Measurements from ENCODE around the gene EID2.

Gene EID2

DNA sequence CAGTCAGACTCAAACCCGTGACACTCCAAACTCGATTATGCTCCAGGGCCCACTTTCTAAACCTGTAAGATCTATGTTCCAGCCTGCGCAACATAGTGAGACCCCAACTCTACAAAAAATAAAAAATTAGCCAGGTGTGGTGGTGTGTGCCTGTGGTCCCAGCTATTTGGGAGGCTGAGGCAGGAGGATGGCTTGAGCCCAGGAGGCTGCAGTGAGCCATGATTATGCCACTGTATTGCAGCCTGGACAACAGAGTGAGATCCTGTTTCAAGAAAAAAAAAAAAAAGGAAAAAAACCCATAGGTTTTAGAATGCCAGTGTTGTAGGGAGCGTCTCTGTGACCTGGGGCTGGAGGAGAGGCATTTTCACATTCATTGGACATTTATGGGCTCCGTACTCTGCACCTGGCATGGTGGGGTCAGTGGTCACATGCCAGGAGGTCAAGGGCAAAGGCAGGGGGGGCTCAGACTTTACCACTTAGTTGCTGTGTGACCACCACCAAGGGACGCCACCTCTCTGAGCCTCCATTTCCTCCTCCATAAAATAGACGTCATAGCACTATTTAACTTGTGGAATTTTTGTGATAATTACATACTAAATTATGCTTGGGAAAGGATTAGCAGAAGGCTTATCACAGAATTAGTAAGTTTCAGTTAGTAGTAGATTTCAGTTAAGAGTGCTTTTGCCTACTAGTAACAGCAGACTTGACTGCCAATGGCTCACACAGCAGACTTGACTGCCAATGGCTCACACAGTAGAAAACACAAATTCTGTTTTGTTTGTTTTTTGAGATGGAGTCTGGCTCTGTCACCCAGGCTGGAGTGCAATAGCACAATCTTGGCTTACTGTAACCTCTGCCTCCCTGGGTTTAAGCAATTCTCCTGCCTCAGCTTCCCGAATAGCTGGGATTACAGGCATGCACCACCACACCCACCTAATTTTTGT lies 19.1 kb downstream of the EID2 start:
- Mint-ChIP-seq H3K4me3 (no peak overlapping the region), H3K27me3 (ENCODE audit: low read depth) (peaks cover 20% of the 10 kb centered on the region), H3K4me1 (ENCODE audit: low read depth) (peaks cover 5% of the 10 kb centered on the region), H3K36me3 (ENCODE audit: low read depth) (no peaks in the 10 kb centered on the region), H3K9me3 (no peaks in the 10 kb centered on the region), H3K27ac (no peak overlapping the region)

GRCh38 chr19:39518975-39519374 lies 21.0 kb downstream of the EID2 start:
- Mint-ChIP-seq H3K27ac (no peak overlapping the region), H3K9me3 (no peaks in the 10 kb centered on the region), H3K36me3 (ENCODE audit: low read depth) (no peaks in the 10 kb centered on the region), H3K4me3 (no peak overlapping the region), H3K27me3 (ENCODE audit: low read depth) (peaks cover 38% of the 10 kb centered on the region), H3K4me1 (ENCODE audit: low read depth) (peaks cover 8% of the 10 kb centered on the region)

GRCh38 chr19:39518458-39518857 lies 21.5 kb downstream of the EID2 start:
- Mint-ChIP-seq H3K27ac (no peak overlapping the region), H3K9me3 (no peaks in the 10 kb centered on the region), H3K4me3 (no peak overlapping the region), H3K36me3 (ENCODE audit: low read depth) (no peaks in the 10 kb centered on the region), H3K4me1 (ENCODE audit: low read depth) (peaks cover 8% of the 10 kb centered on the region), H3K27me3 (ENCODE audit: low read depth) (peaks cover 43% of the 10 kb centered on the region)

- Mint-ChIP-seq H3K27ac (no peak overlapping the region), H3K36me3 (ENCODE audit: low read depth) (no peaks in the 10 kb centered on the region), H3K9me3 (no peaks in the 10 kb centered on the region), H3K4me3 (no peak overlapping the region), H3K4me1 (ENCODE audit: low read depth) (peaks cover 8% of the 10 kb centered on the region), H3K27me3 (ENCODE audit: low read depth) (peaks cover 52% of the 10 kb centered on the region)
Observed at GRCh38 chr19:39517432-39517831, 22.5 kb downstream of the EID2 start.

- no peak overlapping the region for H3K27ac Mint-ChIP-seq
Observed at GRCh38 chr19:39516270-39516669, 23.7 kb downstream of the EID2 start.

GRCh38 chr19:39515551-39516191 lies 24.3 kb downstream of the EID2 start:
- no peak overlapping the region for H3K27ac Mint-ChIP-seq
- peaks cover 59% of the 10 kb centered on the region for H3K27me3 Mint-ChIP-seq (ENCODE audit: low read depth)
- peaks cover 8% of the 10 kb centered on the region for H3K4me1 Mint-ChIP-seq (ENCODE audit: low read depth)
- H3K4me3 Mint-ChIP-seq, result peak overlapping the region; percentile 16
- no peaks in the 10 kb centered on the region for H3K9me3 Mint-ChIP-seq
- no peaks in the 10 kb centered on the region for H3K36me3 Mint-ChIP-seq (ENCODE audit: low read depth)

More at GRCh38 chr19:39516270-39516669, 23.7 kb downstream of the EID2 start:
- no peaks in the 10 kb centered on the region for H3K9me3 Mint-ChIP-seq
- H3K4me3 Mint-ChIP-seq, result peak overlapping the region; percentile 16
- H3K36me3 Mint-ChIP-seq (ENCODE audit: low read depth), result no peaks in the 10 kb centered on the region
- peaks cover 8% of the 10 kb centered on the region for H3K4me1 Mint-ChIP-seq (ENCODE audit: low read depth)
- H3K27me3 Mint-ChIP-seq (ENCODE audit: low read depth), result peaks cover 59% of the 10 kb centered on the region

DNA sequence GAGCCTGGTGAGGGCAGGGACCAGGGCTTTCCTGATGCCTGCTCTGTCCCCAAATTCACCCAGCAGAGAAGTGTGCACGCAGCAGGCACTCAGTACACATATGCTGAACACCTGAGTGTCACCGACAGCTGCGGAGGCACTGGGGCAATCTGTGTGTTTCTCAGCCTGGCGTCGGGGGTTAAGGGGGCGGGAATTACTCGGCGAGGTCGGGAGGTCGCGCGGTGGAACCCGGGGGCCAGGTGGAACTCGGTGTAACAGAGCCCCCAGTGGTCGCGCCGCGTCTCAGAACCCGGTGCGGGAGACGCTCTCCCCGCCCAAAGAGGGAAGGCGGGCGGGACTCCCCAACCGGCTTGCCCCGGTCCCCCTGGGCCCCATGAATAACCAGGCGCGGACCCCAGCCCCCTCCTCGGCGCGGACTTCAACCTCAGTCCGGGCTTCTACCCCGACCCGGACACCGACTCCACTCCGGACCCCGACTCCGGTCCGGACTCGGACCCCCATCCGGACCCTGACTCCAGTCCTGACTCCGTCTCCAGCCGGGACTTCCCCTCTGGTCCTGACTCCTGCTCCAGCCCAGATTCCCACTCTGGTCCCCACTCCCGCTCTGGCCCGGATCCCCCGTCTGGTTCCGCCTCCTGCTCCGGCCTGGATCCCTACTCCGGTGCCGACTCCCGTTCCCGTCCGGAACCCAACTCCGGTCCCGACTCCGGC lies 25.0 kb downstream of the EID2 start, which contains the start of gene SELENOV:
Gene SELENOV (plus strand): TSS at position 300 of the 711 bp plus-strand sequence. CDS start 74 bp downstream, at position 374.
- Mint-ChIP-seq H3K27ac (no peak within 1 kb of the TSS), H3K36me3 (ENCODE audit: low read depth) (no peaks in the 10 kb centered on the region), H3K4me3 (peak within 1 kb of the TSS; percentile 64), H3K4me1 (ENCODE audit: low read depth) (peaks cover 8% of the 10 kb centered on the region), H3K27me3 (ENCODE audit: low read depth) (peaks cover 59% of the 10 kb centered on the region), H3K9me3 (no peaks in the 10 kb centered on the region)

DNA sequence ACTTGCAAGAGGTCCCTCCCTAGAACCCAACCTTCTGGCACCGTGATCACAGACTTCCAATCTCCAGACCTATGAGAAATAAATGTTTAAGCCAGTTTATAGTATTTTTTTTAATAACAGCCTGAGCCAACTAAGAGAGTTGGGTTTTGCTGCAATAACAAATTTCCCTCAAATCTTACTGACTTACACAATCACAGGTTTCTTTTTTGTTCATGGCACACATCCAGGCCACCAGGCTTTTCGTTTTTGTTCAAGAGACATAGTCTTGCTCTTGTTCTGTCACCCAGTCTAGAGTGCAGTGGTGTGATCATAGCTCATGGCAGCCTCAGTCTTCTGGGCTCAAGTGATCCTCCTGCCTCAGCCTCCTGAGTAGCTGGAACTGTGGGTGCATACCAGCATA lies 27.0 kb downstream of the EID2 start:
- H3K27me3 Mint-ChIP-seq (ENCODE audit: low read depth), result peaks cover 68% of the 10 kb centered on the region
- H3K4me1 Mint-ChIP-seq (ENCODE audit: low read depth), result peaks cover 10% of the 10 kb centered on the region
- H3K27ac Mint-ChIP-seq, result no peak overlapping the region
- no peaks in the 10 kb centered on the region for H3K9me3 Mint-ChIP-seq
- no peak overlapping the region for H3K4me3 Mint-ChIP-seq
- H3K36me3 Mint-ChIP-seq (ENCODE audit: low read depth), result no peaks in the 10 kb centered on the region

- Mint-ChIP-seq H3K27ac (no peak overlapping the region), H3K9me3 (no peaks in the 10 kb centered on the region), H3K4me1 (ENCODE audit: low read depth) (peaks cover 15% of the 10 kb centered on the region), H3K36me3 (ENCODE audit: low read depth) (peaks cover 2% of the 10 kb centered on the region), H3K4me3 (no peak overlapping the region), H3K27me3 (ENCODE audit: low read depth) (peaks cover 68% of the 10 kb centered on the region)
Observed at GRCh38 chr19:39509233-39509632, 30.7 kb downstream of the EID2 start.

DNA sequence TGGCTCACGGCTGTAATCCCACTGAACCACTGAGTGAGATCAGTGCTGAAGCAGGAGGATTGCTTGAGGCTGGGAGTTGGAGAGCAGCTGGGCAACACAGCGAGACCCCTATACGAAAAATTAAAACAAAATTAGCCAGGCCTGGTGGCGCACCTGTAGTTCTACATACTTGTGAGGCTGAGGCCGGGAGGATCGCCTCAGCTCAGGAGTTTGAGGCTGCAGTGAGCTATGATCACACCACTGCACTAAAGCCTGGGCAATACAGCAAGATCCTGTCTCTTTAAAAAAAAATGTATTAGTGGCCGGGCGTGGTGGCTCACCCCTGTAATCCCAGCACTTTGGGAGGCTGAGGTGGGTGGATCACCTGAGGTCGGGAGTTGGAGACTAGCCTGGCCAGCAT lies 31.3 kb downstream of the EID2 start:
- Mint-ChIP-seq H3K36me3 (ENCODE audit: low read depth) (peaks cover 2% of the 10 kb centered on the region), H3K27me3 (ENCODE audit: low read depth) (peaks cover 66% of the 10 kb centered on the region), H3K27ac (no peak overlapping the region), H3K9me3 (no peaks in the 10 kb centered on the region), H3K4me1 (ENCODE audit: low read depth) (peaks cover 17% of the 10 kb centered on the region), H3K4me3 (no peak overlapping the region)

GRCh38 chr19:39507715-39508364 lies 32.1 kb downstream of the EID2 start:
- H3K27me3 Mint-ChIP-seq (ENCODE audit: low read depth), result peaks cover 65% of the 10 kb centered on the region

DNA sequence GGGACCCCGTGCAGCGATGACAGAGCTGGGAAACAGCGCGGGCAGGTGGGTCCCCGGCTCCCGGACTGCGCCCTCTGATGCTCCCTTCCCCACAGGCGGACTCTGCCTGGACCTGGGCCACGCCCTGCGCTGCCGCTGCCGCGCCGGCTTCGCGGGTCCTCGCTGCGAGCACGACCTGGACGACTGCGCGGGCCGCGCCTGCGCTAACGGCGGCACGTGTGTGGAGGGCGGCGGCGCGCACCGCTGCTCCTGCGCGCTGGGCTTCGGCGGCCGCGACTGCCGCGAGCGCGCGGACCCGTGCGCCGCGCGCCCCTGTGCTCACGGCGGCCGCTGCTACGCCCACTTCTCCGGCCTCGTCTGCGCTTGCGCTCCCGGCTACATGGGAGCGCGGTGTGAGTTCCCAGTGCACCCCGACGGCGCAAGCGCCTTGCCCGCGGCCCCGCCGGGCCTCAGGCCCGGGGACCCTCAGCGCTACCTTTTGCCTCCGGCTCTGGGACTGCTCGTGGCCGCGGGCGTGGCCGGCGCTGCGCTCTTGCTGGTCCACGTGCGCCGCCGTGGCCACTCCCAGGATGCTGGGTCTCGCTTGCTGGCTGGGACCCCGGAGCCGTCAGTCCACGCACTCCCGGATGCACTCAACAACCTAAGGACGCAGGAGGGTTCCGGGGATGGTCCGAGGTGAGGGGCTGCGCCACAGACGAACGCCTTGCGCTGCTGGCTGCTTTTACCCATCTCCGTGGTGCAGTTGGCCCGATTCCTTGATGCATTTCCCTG lies 32.8 kb downstream of the EID2 start:
- Mint-ChIP-seq H3K27ac (no peak overlapping the region), H3K9me3 (no peaks in the 10 kb centered on the region), H3K36me3 (ENCODE audit: low read depth) (peaks cover 2% of the 10 kb centered on the region), H3K4me3 (peak overlapping the region; percentile 75), H3K27me3 (ENCODE audit: low read depth) (peaks cover 60% of the 10 kb centered on the region), H3K4me1 (ENCODE audit: low read depth) (peaks cover 22% of the 10 kb centered on the region)

More at GRCh38 chr19:39507715-39508364, 32.1 kb downstream of the EID2 start:
- Mint-ChIP-seq H3K4me1 (ENCODE audit: low read depth) (peaks cover 22% of the 10 kb centered on the region), H3K36me3 (ENCODE audit: low read depth) (peaks cover 2% of the 10 kb centered on the region), H3K9me3 (no peaks in the 10 kb centered on the region), H3K27ac (no peak overlapping the region), H3K4me3 (peak overlapping the region; percentile 72)

- no peaks in the 10 kb centered on the region for H3K9me3 Mint-ChIP-seq
- H3K4me1 Mint-ChIP-seq (ENCODE audit: low read depth), result peaks cover 22% of the 10 kb centered on the region
- H3K27me3 Mint-ChIP-seq (ENCODE audit: low read depth), result peaks cover 58% of the 10 kb centered on the region
- H3K36me3 Mint-ChIP-seq (ENCODE audit: low read depth), result peaks cover 2% of the 10 kb centered on the region
- H3K27ac Mint-ChIP-seq, result no peak overlapping the region
- peak overlapping the region; percentile 75 for H3K4me3 Mint-ChIP-seq
Observed at GRCh38 chr19:39506598-39506943, 33.4 kb downstream of the EID2 start.
